ENCODE results near the gene TBC1D9.
"Not testable (repeated sequence)": the region's sequence is repeated elsewhere in the genome, so short reads cannot be mapped to it uniquely, and the experiment has no call there.

The TBC1D9 gene

GRCh38 chr4:140756319-140757231 lies at the start of gene TBC1D9:
TBC1D9 (minus strand) TSS chr4:140756385; CDS start chr4:140756045, 340 bp downstream.
- peak; percentile 62 to 85 for DNase-seq

DNA sequence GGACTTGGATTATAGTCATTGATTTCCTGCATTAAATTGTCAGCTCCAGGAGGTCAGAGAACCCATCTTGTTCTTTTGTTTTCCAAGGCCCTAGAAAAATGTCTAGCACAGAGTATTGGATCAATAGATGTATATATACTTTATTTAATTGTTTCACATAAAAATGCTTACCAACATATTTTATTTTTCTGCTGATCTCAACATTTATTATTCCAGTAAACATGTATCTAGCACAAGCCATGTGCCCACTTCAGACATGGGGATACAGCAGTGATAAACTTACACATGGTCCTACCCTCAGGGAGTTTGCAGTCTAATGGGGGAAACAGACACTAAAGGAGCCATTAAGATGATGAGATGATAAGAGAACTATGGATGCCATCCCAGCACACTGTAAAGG lies 49.1 kb upstream of the TBC1D9 start:
- no peak for DNase-seq

DNA sequence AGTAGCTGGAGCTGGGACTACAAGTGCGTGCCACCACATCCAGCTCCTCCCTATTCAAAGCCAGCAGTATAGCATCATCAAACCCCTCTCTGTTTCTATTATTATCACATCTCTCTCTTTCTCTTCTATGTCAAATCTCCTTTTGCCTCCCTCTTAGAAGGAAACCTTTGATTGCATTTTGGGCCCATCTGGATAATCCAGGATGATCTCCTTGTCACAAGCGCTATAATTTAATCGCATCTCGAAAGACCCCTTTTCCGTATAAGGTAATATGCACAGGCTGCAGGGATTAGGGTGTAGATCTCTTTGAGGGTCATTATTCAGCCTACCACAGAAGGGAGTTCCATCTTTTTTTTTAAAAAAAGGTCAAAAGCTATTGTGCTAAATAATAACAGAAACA lies 46.4 kb upstream of the TBC1D9 start:
- no peak for DNase-seq

DNA sequence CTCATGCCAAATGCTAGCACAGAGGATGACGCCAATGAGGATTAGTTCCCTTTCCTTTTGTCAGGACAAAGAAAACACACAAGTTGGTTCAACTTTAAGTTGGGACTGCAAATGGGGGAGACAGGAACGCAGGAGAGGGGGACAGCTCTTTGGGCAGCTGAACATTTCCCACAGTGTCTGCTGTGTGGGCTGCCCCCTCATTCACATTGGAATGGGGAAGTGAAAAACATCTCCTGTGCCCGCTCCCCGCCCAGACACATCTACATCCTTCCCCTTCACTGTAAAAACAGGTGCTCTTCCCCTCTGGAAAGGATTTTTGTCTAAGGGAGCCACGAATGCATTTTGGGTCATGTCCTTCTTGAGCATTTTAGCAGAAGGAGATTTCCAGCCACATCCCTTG lies 44.5 kb upstream of the TBC1D9 start:
- no peak for DNase-seq

DNA sequence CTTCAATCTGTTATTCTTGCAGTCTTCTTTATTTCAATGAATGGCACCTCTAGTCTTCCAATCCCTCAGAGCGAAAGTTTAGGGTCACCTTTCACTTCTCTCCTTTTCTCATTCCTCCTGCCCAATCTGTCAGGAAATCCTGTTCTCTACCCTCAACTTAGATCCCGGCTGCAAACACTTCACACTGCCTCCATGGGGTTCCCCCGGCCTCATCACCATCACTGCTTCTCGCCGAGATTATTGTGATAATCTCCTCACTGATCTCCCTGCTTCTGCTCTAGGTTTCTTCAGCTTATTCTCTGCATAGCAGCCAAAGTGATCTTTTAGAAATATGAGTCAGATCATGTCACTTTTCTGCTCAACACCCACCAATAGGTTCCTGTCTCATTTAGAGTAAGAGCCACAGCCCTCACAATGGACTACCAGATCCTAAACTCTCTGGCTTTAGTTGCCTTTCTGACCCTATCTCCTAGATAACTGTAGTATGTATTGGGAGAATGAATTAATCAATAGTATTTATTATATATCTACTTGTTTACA lies 43.6 kb upstream of the TBC1D9 start:
- DNase-seq = no peak

DNA sequence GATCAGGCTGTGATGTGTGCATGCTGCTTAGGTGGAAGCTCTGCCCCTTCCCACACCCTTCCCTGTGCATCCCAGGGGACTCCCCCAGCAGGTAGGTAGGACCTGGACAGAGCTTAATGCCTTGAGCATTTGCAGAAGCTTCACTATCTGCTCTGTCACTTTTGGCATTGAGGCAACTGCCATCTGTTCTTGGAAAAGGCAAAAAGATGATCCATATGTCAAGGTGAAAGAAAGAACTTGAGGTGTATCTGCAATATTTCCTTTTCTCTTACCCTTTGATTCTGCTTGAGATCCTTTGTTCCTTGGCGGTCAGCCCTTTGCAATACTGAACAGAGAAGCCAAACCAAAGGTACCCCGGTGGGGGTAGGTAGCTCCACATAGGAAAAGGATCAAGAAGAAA lies 37.1 kb upstream of the TBC1D9 start:
- no peak for DNase-seq

GRCh38 chr4:140790765-140791164 lies 34.6 kb upstream of the TBC1D9 start:
- no peak for DNase-seq

GRCh38 chr4:140790171-140790570 lies 34.0 kb upstream of the TBC1D9 start:
- no peak for DNase-seq

- no peak for DNase-seq
These were observed 33.6 kb upstream of the TBC1D9 start for GRCh38 chr4:140789759-140790158.

- DNase-seq = not testable (repeated sequence)
These were observed 26.6 kb upstream of the TBC1D9 start for GRCh38 chr4:140782787-140783186.

GRCh38 chr4:140781596-140781995 lies 25.4 kb upstream of the TBC1D9 start:
- no peak for DNase-seq

GRCh38 chr4:140777894-140778293 lies 21.7 kb upstream of the TBC1D9 start:
- no peak for DNase-seq

- no peak for DNase-seq
These were observed 21.2 kb upstream of the TBC1D9 start for GRCh38 chr4:140777386-140777785.

DNA sequence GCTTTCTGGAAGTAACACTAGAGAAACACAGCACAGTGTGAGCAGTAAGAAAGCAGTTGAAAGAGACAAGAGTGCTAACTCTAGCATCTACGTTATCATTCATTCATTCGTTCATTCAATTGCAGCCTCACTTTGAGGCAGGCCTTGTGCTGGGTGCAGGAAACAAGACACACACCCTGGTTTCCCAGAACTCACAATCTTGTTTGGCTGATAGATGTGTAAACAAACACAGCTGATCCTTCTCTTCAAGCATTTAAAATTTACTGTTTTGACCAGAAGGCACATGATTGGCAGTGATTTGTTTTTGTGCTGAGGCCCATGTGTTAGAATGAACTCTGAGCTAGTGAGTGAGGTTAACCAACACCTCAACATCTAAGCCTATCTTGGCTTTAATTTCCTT lies 20.4 kb upstream of the TBC1D9 start:
- DNase-seq = no peak

- DNase-seq = no peak
These were observed 18.8 kb upstream of the TBC1D9 start for GRCh38 chr4:140774956-140775355.

DNA sequence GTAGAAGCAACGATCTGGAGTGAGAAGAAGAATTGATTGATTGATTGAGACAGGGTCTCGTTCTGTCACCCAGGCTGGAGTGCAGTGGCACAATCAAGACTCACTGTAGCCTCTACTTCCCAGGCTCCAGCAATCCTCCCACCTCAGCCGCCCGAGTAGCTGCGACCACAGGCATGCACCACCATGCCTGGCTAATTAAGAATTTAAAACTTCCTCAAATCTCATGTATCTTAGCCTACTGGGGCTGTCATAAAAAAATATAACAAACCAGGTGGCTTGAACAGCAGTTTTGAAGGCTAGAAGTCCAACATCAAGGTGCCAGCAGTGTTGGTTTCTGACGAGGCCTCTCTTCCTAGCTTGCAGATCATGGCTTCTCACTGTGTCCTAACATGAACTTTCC lies 18.3 kb upstream of the TBC1D9 start:
- no peak for DNase-seq

DNA sequence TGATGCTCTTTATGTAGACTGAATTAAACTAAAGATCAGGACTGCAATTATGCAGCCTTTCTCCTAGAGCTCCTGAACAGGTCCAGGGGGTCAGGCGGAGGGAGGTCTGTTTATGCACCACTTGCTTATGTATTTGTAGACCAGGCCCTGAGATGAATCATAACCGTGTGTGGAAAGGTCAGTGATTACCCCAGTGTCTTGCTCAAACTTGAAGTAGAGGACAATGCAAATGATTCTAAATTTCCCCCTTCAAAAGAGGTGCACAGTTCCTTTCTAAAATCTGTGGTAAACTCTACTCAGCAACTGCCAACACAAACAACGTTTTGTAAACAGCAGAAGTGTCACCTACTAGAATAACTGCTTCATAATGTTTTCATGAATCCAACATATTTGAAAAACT lies 13.0 kb upstream of the TBC1D9 start:
- no peak for DNase-seq

GRCh38 chr4:140764785-140765392 lies 8.7 kb upstream of the TBC1D9 start:
- DNase-seq = no peak

DNA sequence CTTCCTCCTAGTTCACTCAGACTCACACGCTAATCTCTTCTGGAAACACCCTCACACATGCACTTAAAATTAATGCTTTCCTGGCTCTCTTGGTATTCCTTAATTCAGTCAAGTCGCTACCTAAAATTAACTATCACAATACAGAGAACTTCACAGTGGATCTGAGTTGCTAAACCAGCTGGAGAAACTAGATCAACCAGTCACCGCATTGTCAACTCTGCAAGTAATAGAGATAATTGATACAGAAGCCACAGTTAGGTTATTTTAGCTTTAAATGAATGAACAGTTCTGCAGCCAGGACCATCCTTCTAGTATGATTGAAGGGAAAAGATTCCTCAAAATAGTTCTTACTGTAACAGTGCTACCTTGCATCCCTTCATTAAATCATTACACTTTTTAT lies 6.0 kb upstream of the TBC1D9 start:
- no peak for DNase-seq

GRCh38 chr4:140757232-140757630 lies 1.0 kb upstream of the TBC1D9 start:
- no peak for DNase-seq

- peak; percentile 51 to 58 for DNase-seq
These were observed 339 bp downstream of the TBC1D9 start for GRCh38 chr4:140755774-140756318.

GRCh38 chr4:140754918-140755773 lies 1.0 kb downstream of the TBC1D9 start:
- DNase-seq = no peak

- no peak for DNase-seq
These were observed 2.9 kb downstream of the TBC1D9 start for GRCh38 chr4:140753329-140753728.

Measured in NCI-H2081 (cell line).